Measurements from ENCODE around the gene MTR.

The MTR gene

DNA sequence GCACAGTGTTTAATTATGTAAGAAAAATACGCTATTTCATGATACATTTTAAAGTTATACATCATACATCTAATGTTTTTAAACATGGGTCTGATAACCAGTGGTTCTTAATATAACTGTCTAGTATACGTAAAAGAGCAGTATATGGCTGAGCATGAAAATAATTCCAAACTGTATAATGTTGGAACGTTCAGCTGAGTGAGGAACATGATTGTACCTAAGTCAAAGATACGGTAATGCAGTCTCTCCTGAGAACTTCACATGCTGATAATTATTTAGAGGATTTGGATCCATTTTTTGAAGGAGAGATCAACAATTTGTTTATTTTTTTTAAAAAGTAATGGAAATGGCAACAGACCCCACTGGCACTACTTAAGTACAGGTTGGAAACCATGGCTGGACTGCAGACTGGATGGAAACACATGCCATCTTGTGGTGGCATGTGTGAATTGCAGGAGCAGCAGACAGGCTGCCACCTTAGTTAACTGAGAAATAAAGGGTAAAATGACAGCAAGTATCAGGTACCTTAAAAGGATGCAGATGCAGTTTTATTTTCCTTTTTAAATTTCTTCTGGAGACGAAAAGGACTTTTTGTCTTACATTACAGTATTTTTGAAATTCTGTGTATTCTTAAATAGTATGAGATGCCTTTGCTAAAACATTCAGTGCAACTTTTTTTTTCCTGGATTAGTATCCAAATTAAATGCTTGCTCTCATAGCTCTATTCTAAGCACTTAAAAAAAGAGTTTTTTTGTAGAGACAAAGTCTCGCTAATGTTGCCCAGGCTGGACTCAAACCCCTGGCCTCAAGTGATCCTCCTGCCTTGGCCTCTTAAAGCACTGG lies 73.8 kb downstream of the MTR start:
- Histone ChIP-seq H3K27me3 (replicated peaks in 2 of 5; ENCODE audit: control insufficient read depth in 4 of 5, insufficient read depth in 5 of 5, low read length in 4 of 5) (no peaks in the 10 kb centered on the region), H3K27ac (ENCODE audit: insufficient read depth in 1 of 2, low read depth in 1 of 2, low read length in 2 of 2, poor library complexity in 1 of 2, severe bottlenecking in 2 of 2) (no peak overlapping the region), H3K9me3 (ENCODE audit: control extremely low read depth in 1 of 5, control insufficient read depth in 4 of 5, insufficient read depth in 2 of 5, low read depth in 1 of 5, low read length in 4 of 5) (peaks cover 0 to 3% (median 0%) of the 10 kb centered on the region in 5 experiments), H3K4me1 (ENCODE audit: control extremely low read depth in 1 of 4, control insufficient read depth in 4 of 4, insufficient read depth in 4 of 4, low read length in 3 of 4) (peaks cover 0 to 13% (median 0%) of the 10 kb centered on the region in 4 experiments), H3K36me3 (ENCODE audit: control insufficient read depth in 4 of 4, insufficient read depth in 4 of 4, low read length in 3 of 4) (peaks cover 9 to 69% (median 47%) of the 10 kb centered on the region in 4 experiments), H3K4me3 (ENCODE audit: control insufficient read depth in 1 of 7, extremely low read depth in 1 of 7, insufficient read depth in 4 of 7, low read depth in 2 of 7, low read length in 6 of 7) (no peak overlapping the region)
- DNase-seq, result peak; percentile 69 to 83 (median 76)
- POLR2A ChIA-PET, result no interaction called here
- WGBS (ENCODE audit: insufficient coverage), result 100% methylated on average over 4 of the region's 6 CpGs
- CTCF ChIA-PET, result interaction anchor here (2.0 to 4.0 kb wide), 2 partner anchors 110 to 263 kb away, joined by 6 to 15 read pairs; no protein-coding TSS in a partner anchor

DNA sequence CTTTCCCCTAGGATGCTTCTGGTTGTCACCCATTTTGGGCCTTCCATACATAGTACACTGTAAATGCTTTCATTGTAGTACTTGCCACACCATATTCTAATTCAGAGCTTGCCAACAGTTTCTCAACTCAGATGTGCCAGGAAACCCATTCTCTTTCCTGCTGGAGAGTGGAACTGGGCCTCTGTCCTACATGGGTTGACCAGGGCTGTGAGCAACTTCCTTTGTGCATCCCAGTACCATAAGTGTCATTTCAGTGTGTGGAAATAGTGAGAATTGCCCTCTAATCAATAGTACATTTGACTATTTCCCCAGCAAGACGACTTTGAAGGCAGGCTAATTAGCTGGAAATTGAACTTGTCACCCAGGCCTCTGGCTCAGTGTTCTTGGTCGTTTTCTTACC lies 74.8 kb downstream of the MTR start:
- CTCF ChIA-PET, result interaction anchor here (0.9 to 4.0 kb wide), 3 partner anchors 111 to 264 kb away, joined by 3 to 15 read pairs (median 6); no protein-coding TSS in a partner anchor
- WGBS (ENCODE audit: insufficient coverage), result 90% methylated on average over 2 of the region's 2 CpGs
- no peak for DNase-seq
- H3K4me1 ChIP-seq (ENCODE audit: control extremely low read depth in 1 of 4, control insufficient read depth in 4 of 4, insufficient read depth in 4 of 4, low read length in 3 of 4), result peaks cover 0 to 13% (median 0%) of the 10 kb centered on the region in 4 experiments
- no peak overlapping the region for H3K27ac ChIP-seq (ENCODE audit: insufficient read depth in 1 of 2, low read depth in 1 of 2, low read length in 2 of 2, poor library complexity in 1 of 2, severe bottlenecking in 2 of 2)
- POLR2A ChIA-PET, result no interaction called here
- no peak overlapping the region for H3K4me3 ChIP-seq (ENCODE audit: control insufficient read depth in 1 of 7, extremely low read depth in 1 of 7, insufficient read depth in 4 of 7, low read depth in 2 of 7, low read length in 6 of 7)
- H3K9me3 ChIP-seq (ENCODE audit: control extremely low read depth in 1 of 5, control insufficient read depth in 4 of 5, insufficient read depth in 2 of 5, low read depth in 1 of 5, low read length in 4 of 5), result peaks cover 0 to 3% (median 0%) of the 10 kb centered on the region in 5 experiments
- peaks cover 9 to 69% (median 46%) of the 10 kb centered on the region in 4 experiments for H3K36me3 ChIP-seq (ENCODE audit: control insufficient read depth in 4 of 4, insufficient read depth in 4 of 4, low read length in 3 of 4)
- H3K27me3 ChIP-seq (replicated peaks in 2 of 5; ENCODE audit: control insufficient read depth in 4 of 5, insufficient read depth in 5 of 5, low read length in 4 of 5), result no peaks in the 10 kb centered on the region

- ChIA-PET CTCF (interaction anchor here (0.9 to 4.0 kb wide), 2 partner anchors 111 to 117 kb away, joined by 3 to 15 read pairs; no protein-coding TSS in a partner anchor), POLR2A (interaction anchor here (1.0 kb wide), 1 partner anchor 12 kb away, joined by 4 read pairs; no protein-coding TSS in a partner anchor)
- Histone ChIP-seq H3K4me1 (ENCODE audit: control extremely low read depth in 1 of 4, control insufficient read depth in 4 of 4, insufficient read depth in 4 of 4, low read length in 3 of 4) (peaks cover 0 to 13% (median 0%) of the 10 kb centered on the region in 4 experiments), H3K9me3 (ENCODE audit: control extremely low read depth in 1 of 5, control insufficient read depth in 4 of 5, insufficient read depth in 2 of 5, low read depth in 1 of 5, low read length in 4 of 5) (peaks cover 0 to 3% (median 0%) of the 10 kb centered on the region in 5 experiments), H3K36me3 (ENCODE audit: control insufficient read depth in 4 of 4, insufficient read depth in 4 of 4, low read length in 3 of 4) (peaks cover 8 to 69% (median 44%) of the 10 kb centered on the region in 4 experiments), H3K4me3 (ENCODE audit: control insufficient read depth in 1 of 7, extremely low read depth in 1 of 7, insufficient read depth in 4 of 7, low read depth in 2 of 7, low read length in 6 of 7) (no peak overlapping the region), H3K27ac (ENCODE audit: insufficient read depth in 1 of 2, low read depth in 1 of 2, low read length in 2 of 2, poor library complexity in 1 of 2, severe bottlenecking in 2 of 2) (no peak overlapping the region), H3K27me3 (replicated peaks in 2 of 5; ENCODE audit: control insufficient read depth in 4 of 5, insufficient read depth in 5 of 5, low read length in 4 of 5) (no peaks in the 10 kb centered on the region)
- WGBS (ENCODE audit: insufficient coverage), result 85% methylated on average over 5 of the region's 6 CpGs
- DNase-seq, result peak; percentile 6 to 43 (median 41)
These were observed 75.6 kb downstream of the MTR start for GRCh38 chr1:236870721-236871120.

DNA sequence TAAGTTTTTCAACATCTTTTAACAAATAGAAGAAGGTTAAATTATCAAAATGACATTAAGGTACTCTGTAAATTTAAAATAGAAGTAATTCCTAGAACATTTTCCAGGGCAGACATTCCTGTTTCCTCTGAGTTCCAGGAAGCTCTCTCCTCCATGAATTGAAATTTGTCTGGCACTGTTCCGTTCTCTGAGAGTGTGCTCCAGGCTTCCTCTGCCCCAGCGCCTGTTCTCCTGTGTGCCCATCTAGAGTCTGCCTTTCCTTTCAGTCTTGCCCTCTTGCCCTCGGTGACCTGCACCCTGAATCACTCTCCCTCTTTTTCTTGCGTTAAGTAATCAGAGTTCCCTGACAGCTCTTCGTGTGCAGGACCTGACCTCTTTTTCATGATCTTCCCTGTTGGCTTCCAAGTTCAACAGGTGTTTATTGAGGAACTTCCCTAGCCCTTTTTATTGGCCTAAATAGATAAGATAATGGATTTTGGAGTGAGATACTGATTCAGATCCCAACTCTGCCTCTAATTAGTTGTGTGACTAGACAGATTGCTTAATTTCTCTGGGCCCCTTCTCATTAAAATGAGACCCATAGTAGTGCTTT lies 77.1 kb downstream of the MTR start:
- H3K27me3 ChIP-seq (replicated peaks in 2 of 5; ENCODE audit: control insufficient read depth in 4 of 5, insufficient read depth in 5 of 5, low read length in 4 of 5), result no peaks in the 10 kb centered on the region
- H3K9me3 ChIP-seq (ENCODE audit: control extremely low read depth in 1 of 5, control insufficient read depth in 4 of 5, insufficient read depth in 2 of 5, low read depth in 1 of 5, low read length in 4 of 5), result peaks cover 0 to 2% (median 0%) of the 10 kb centered on the region in 5 experiments
- WGBS (ENCODE audit: insufficient coverage), result 100% methylated on average over 3 of the region's 5 CpGs
- H3K4me3 ChIP-seq (ENCODE audit: control insufficient read depth in 1 of 7, extremely low read depth in 1 of 7, insufficient read depth in 4 of 7, low read depth in 2 of 7, low read length in 6 of 7), result no peak overlapping the region
- peaks cover 0 to 13% (median 0%) of the 10 kb centered on the region in 4 experiments for H3K4me1 ChIP-seq (ENCODE audit: control extremely low read depth in 1 of 4, control insufficient read depth in 4 of 4, insufficient read depth in 4 of 4, low read length in 3 of 4)
- H3K27ac ChIP-seq (ENCODE audit: insufficient read depth in 1 of 2, low read depth in 1 of 2, low read length in 2 of 2, poor library complexity in 1 of 2, severe bottlenecking in 2 of 2), result no peak overlapping the region
- CTCF ChIA-PET, result interaction anchor here (4.0 kb wide), 1 partner anchor 113 kb away, joined by 15 read pairs; no protein-coding TSS in a partner anchor
- POLR2A ChIA-PET, result no interaction called here
- DNase-seq, result no peak
- H3K36me3 ChIP-seq (ENCODE audit: control insufficient read depth in 4 of 4, insufficient read depth in 4 of 4, low read length in 3 of 4), result peaks cover 15 to 68% (median 38%) of the 10 kb centered on the region in 4 experiments

- CTCF ChIA-PET, result no interaction called here
- no peak for DNase-seq
- H3K36me3 ChIP-seq (ENCODE audit: control insufficient read depth in 4 of 4, insufficient read depth in 4 of 4, low read length in 3 of 4), result peaks cover 18 to 53% (median 36%) of the 10 kb centered on the region in 4 experiments
These were observed 80.9 kb downstream of the MTR start for GRCh38 chr1:236875975-236876374.

GRCh38 chr1:236877661-236878060 lies 82.6 kb downstream of the MTR start:
- Histone ChIP-seq H3K36me3 (ENCODE audit: control insufficient read depth in 4 of 4, insufficient read depth in 4 of 4, low read length in 3 of 4) (peaks cover 18 to 57% (median 36%) of the 10 kb centered on the region in 4 experiments), H3K27ac (ENCODE audit: insufficient read depth in 1 of 2, low read depth in 1 of 2, low read length in 2 of 2, poor library complexity in 1 of 2, severe bottlenecking in 2 of 2) (no peak overlapping the region), H3K4me3 (ENCODE audit: control insufficient read depth in 1 of 7, extremely low read depth in 1 of 7, insufficient read depth in 4 of 7, low read depth in 2 of 7, low read length in 6 of 7) (no peak overlapping the region), H3K27me3 (replicated peaks in 2 of 5; ENCODE audit: control insufficient read depth in 4 of 5, insufficient read depth in 5 of 5, low read length in 4 of 5) (no peaks in the 10 kb centered on the region), H3K9me3 (ENCODE audit: control extremely low read depth in 1 of 5, control insufficient read depth in 4 of 5, insufficient read depth in 2 of 5, low read depth in 1 of 5, low read length in 4 of 5) (no peaks in the 10 kb centered on the region), H3K4me1 (ENCODE audit: control extremely low read depth in 1 of 4, control insufficient read depth in 4 of 4, insufficient read depth in 4 of 4, low read length in 3 of 4) (no peaks in the 10 kb centered on the region)
- DNase-seq, result no peak
- CTCF ChIA-PET, result no interaction called here
- no CpG with 5 or more reads among the region's 2 CpGs for whole genome bisulfite sequencing (ENCODE audit: insufficient coverage)
- POLR2A ChIA-PET, result interaction anchor here (0.6 kb wide), 1 partner anchor 49 kb away, joined by 3 read pairs; no protein-coding TSS in a partner anchor

More at GRCh38 chr1:236875975-236876374, 80.9 kb downstream of the MTR start:
- Histone ChIP-seq H3K9me3 (ENCODE audit: control extremely low read depth in 1 of 5, control insufficient read depth in 4 of 5, insufficient read depth in 2 of 5, low read depth in 1 of 5, low read length in 4 of 5) (no peaks in the 10 kb centered on the region), H3K4me1 (ENCODE audit: control extremely low read depth in 1 of 4, control insufficient read depth in 4 of 4, insufficient read depth in 4 of 4, low read length in 3 of 4) (peaks cover 0 to 2% (median 0%) of the 10 kb centered on the region in 4 experiments), H3K4me3 (ENCODE audit: control insufficient read depth in 1 of 7, extremely low read depth in 1 of 7, insufficient read depth in 4 of 7, low read depth in 2 of 7, low read length in 6 of 7) (no peak overlapping the region), H3K27ac (ENCODE audit: insufficient read depth in 1 of 2, low read depth in 1 of 2, low read length in 2 of 2, poor library complexity in 1 of 2, severe bottlenecking in 2 of 2) (no peak overlapping the region), H3K27me3 (replicated peaks in 2 of 5; ENCODE audit: control insufficient read depth in 4 of 5, insufficient read depth in 5 of 5, low read length in 4 of 5) (no peaks in the 10 kb centered on the region)
- 95% methylated on average over 4 of the region's 5 CpGs for WGBS (ENCODE audit: insufficient coverage)
- POLR2A ChIA-PET, result no interaction called here
